Astrocyte (in vitro differentiated cells and primary cell): ENCODE data around the gene MEN1. TPM values are rescaled to one million over a fixed set of nuclear protein-coding genes. Genes with fewer than 3 reads are reported as not detected.

ENCODE experiments used
- DNase-seq: peaks from one replicate; pipeline ENCODE4 v3.0.0-alpha.2; 2010; ENCODE audit warnings: low read depth
- FAIRE-seq: peaks from 2 replicates; lab custom pipeline; 2011; peaks lifted over from hg19 to GRCh38; lab: Jason Lieb, UNC
- H2AFZ ChIP-seq: 2 replicates; pipeline ENCODE4 v1.6.0; 2012; ENCODE audit warnings: low read depth, low read length, inconsistent platforms
- H3K27ac ChIP-seq: 2 replicates; pipeline ENCODE4 v1.5.1; 2011; ENCODE audit warnings: low read depth, low read length, inconsistent platforms
- H3K27me3 ChIP-seq: 2 replicates; pipeline ENCODE4 v1.6.0; 2011; ENCODE audit warnings: low read length, inconsistent platforms; ENCODE audit not compliant: insufficient read depth
- H3K36me3 ChIP-seq: 2 replicates; pipeline ENCODE4 v1.5.1; 2011; ENCODE audit warnings: low read length, inconsistent platforms; ENCODE audit not compliant: insufficient read depth
- H3K4me1 ChIP-seq: 2 replicates; pipeline ENCODE4 v1.5.1; 2011; ENCODE audit warnings: low read length, inconsistent platforms; ENCODE audit not compliant: insufficient read depth
- H3K4me2 ChIP-seq: 2 replicates; pipeline ENCODE4 v1.6.0; 2012; ENCODE audit warnings: low read length, inconsistent platforms
- H3K4me3 ChIP-seq: 2 replicates; pipeline ENCODE4 v1.5.1; 2011; ENCODE audit warnings: low read depth, mild to moderate bottlenecking, low read length, inconsistent platforms; ENCODE audit not compliant: insufficient read depth
- H3K79me2 ChIP-seq: 2 replicates; pipeline ENCODE4 v1.6.0; 2012; ENCODE audit warnings: mild to moderate bottlenecking, low read length, inconsistent platforms; ENCODE audit not compliant: insufficient read depth
- H3K9ac ChIP-seq: 2 replicates; pipeline ENCODE4 v1.6.0; 2012; ENCODE audit warnings: mild to moderate bottlenecking, low read length, inconsistent platforms
- H3K9me3 ChIP-seq: 2 replicates; pipeline ENCODE4 v1.5.1; 2012; ENCODE audit warnings: low read depth, mild to moderate bottlenecking, low read length, inconsistent platforms; ENCODE audit not compliant: insufficient read depth
- H4K20me1 ChIP-seq: 2 replicates; pipeline ENCODE4 v1.6.0; 2012; ENCODE audit warnings: low read length, inconsistent platforms; ENCODE audit not compliant: insufficient read depth
- H3K27ac Mint-ChIP-seq: one replicate; pipeline ENCODE4 v1.8.0; 2021; ENCODE audit warnings: mild to moderate bottlenecking, mixed read lengths; ENCODE audit not compliant: unreplicated experiment
- H3K27me3 Mint-ChIP-seq: one replicate; pipeline ENCODE4 v1.8.0; 2021; ENCODE audit warnings: low read depth, mixed read lengths; ENCODE audit not compliant: unreplicated experiment
- H3K36me3 Mint-ChIP-seq: one replicate; pipeline ENCODE4 v1.8.0; 2021; ENCODE audit warnings: low read depth, mixed read lengths; ENCODE audit not compliant: unreplicated experiment
- H3K4me1 Mint-ChIP-seq: one replicate; pipeline ENCODE4 v1.8.0; 2021; ENCODE audit warnings: low read depth, mixed read lengths; ENCODE audit not compliant: unreplicated experiment
- H3K4me3 Mint-ChIP-seq: one replicate; pipeline ENCODE4 v1.8.0; 2021; ENCODE audit warnings: mild to moderate bottlenecking, moderate library complexity, mixed read lengths; ENCODE audit not compliant: unreplicated experiment
- H3K9me3 Mint-ChIP-seq: one replicate; pipeline ENCODE4 v1.8.0; 2021; ENCODE audit warnings: mild to moderate bottlenecking, mixed read lengths; ENCODE audit not compliant: unreplicated experiment
- EZH2 ChIP-seq: IDR thresholded peaks from 2 replicates; pipeline ENCODE4 v1.6.1; 2012; ENCODE audit warnings: mild to moderate bottlenecking, low read length, inconsistent platforms; ENCODE audit not compliant: insufficient read depth
- total RNA-seq: library from RNA; stranded (reverse); gene quantifications from 2 replicates; pipeline ENCODE4 v1.2.1, GENCODE V29; 2021
- TF ChIP-seq, protein P1 (sequence below): IDR thresholded peaks from 2 replicates; pipeline ENCODE4 v1.5.1; 2011; ENCODE audit warnings: low read depth, mild to moderate bottlenecking, inconsistent platforms, low read length, moderate library complexity; ENCODE audit not compliant: insufficient read depth

MEN1 gene
- total RNA-seq, 1 donor from 2014 or later: 26.0 TPM

DNA sequence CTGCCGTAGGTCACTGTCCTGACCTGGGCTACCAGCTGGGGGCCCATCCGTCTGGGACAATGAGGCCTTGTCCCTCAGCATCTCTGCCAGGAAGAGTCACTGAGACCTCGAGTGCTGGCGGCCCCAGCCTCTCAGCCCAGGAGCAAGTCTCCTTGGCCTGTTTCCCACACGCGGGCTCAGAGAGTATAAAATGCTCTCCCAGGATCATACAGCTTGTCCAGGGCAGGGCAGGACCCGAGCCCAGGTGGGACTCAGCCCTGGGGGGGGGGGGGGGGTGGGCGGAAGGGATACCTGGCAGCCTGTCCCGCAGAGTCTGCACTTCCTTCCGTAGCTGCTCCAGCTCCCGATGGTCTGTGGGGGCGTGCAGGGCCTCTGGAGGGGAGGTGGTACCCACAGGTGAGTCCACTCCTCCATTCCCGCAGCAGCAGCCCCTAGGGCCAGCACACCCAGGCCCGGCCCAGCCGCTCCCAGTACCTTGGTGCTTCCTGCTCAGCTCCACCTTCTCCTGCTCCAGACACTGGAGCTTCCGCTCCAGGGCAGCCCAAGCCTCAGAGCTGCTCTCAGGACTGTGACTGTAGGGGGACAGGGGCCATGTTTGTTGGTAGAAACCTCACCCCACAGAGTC is 26.2 kb upstream of the MEN1 start:
- no peaks in the 10 kb centered on the region for H3K9me3 ChIP-seq
- H4K20me1 ChIP-seq: no peaks in the 10 kb centered on the region
- H3K79me2 ChIP-seq: no peaks in the 10 kb centered on the region
- no peaks in the 10 kb centered on the region for H3K27me3 ChIP-seq
- Mint-ChIP-seq H3K27me3 (peaks cover under 1% of the 10 kb centered on the region), H3K36me3 (no peaks in the 10 kb centered on the region), H3K4me3 (no peak overlapping the region), H3K27ac (no peak overlapping the region), H3K9me3 (no peaks in the 10 kb centered on the region), H3K4me1 (no peaks in the 10 kb centered on the region)
- no peak overlapping the region for H3K9ac ChIP-seq
- no peak overlapping the region for H3K4me2 ChIP-seq
- H3K27ac ChIP-seq: no peak overlapping the region
- H3K4me1 ChIP-seq: peaks cover 6% of the 10 kb centered on the region
- no peak overlapping the region for H2AFZ ChIP-seq
- DNase-seq: no peak
- H3K36me3 ChIP-seq: no peaks in the 10 kb centered on the region
- no peak for FAIRE-seq
- TF ChIP-seq EZH2: no peak
- TF ChIP-seq, protein P1, sequence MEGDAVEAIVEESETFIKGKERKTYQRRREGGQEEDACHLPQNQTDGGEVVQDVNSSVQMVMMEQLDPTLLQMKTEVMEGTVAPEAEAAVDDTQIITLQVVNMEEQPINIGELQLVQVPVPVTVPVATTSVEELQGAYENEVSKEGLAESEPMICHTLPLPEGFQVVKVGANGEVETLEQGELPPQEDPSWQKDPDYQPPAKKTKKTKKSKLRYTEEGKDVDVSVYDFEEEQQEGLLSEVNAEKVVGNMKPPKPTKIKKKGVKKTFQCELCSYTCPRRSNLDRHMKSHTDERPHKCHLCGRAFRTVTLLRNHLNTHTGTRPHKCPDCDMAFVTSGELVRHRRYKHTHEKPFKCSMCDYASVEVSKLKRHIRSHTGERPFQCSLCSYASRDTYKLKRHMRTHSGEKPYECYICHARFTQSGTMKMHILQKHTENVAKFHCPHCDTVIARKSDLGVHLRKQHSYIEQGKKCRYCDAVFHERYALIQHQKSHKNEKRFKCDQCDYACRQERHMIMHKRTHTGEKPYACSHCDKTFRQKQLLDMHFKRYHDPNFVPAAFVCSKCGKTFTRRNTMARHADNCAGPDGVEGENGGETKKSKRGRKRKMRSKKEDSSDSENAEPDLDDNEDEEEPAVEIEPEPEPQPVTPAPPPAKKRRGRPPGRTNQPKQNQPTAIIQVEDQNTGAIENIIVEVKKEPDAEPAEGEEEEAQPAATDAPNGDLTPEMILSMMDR: no peak
- no peak overlapping the region for H3K4me3 ChIP-seq

DNA sequence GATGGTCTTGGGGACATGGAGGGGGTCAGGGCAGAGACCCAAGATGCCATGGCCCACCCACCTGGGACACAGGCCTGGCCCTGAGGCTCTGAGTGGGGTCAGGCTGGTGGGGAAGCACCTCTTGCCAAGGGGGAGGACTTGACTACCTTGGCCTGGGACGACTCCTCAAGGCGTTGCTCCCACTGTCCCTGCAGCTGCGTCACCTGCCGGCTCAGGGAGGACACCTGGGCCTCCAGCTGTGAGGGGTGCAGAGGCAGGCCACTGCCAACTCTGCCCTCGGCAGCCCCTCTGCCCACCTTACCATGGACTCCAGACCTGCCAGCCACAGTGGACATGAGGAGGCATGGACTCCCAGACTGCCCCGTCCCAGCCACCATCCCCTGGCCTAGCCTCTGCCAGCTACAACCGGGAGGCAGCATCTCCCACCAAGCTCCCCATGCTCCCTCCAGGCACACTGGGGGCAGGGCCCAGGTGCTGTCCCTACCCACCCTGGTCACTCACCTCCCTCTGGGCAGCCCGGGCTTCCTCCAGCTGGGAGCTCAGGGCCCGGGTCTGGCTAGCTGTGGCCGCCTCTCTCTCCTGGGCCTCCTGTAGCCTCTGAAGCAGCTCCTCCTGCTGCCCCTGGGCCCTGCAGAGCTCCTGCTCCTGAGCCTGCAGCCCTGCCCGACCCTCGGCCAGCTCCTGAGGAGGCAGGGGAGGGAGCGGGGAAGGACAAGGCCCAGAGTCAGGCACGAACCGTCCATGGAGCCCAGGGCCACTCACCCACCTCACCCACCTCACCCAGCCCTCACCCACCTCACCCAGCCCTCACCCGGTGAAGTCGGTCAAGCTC is 25.5 kb upstream of the MEN1 start:
- Histone ChIP-seq H3K9ac (no peak overlapping the region), H3K4me1 (peaks cover 6% of the 10 kb centered on the region), H3K4me3 (no peak overlapping the region), H3K27ac (no peak overlapping the region), H3K79me2 (no peaks in the 10 kb centered on the region), H3K36me3 (no peaks in the 10 kb centered on the region), H4K20me1 (no peaks in the 10 kb centered on the region), H3K27me3 (no peaks in the 10 kb centered on the region), H3K4me2 (no peak overlapping the region), H2AFZ (no peak overlapping the region), H3K9me3 (no peaks in the 10 kb centered on the region)
- no peaks in the 10 kb centered on the region for H3K4me1 Mint-ChIP-seq
- TF ChIP-seq EZH2: no peak
- TF ChIP-seq, protein P1: no peak
- DNase-seq: no peak
- peaks cover 1% of the 10 kb centered on the region for H3K27me3 Mint-ChIP-seq
- no peak overlapping the region for H3K27ac Mint-ChIP-seq
- no peak overlapping the region for H3K4me3 Mint-ChIP-seq
- no peaks in the 10 kb centered on the region for H3K9me3 Mint-ChIP-seq
- H3K36me3 Mint-ChIP-seq: no peaks in the 10 kb centered on the region
- no peak for FAIRE-seq
